Heart left ventricle (tissue), 16 donors: Measurements from ENCODE around the gene ASIP. TPM values are rescaled to one million over a fixed set of nuclear protein-coding genes. Genes with fewer than 3 reads are reported as not detected.
"Not testable (repeated sequence)": the region's sequence is repeated elsewhere in the genome, so short reads cannot be mapped to it uniquely, and the experiment has no call there.

ENCODE experiments used
- ATAC-seq, 4 donors: fragments of 200-7000 bp; cut with Tn5 transposase; one replicate each; pipeline ENCODE4 v1.9.1; 2020 to 2022; ENCODE audit warnings: moderate library complexity in 4 of 4, mild to moderate bottlenecking in 3 of 4, moderate number of reproducible peaks in 1 of 4
- DNase-seq, 5 donors: peaks; one replicate each; pipeline ENCODE4 v3.0.0-alpha.2; 2020
- H3K27ac ChIP-seq, 12 donors: fragments of 200-600 bp; sonication (generic) in 4 of 12; one replicate each; pipeline versions ENCODE4 v1.5.0 to v1.8.0; 2016 to 2022; ENCODE audit warnings: mild to moderate bottlenecking in 2 of 12
- H3K27me3 ChIP-seq, 9 donors: fragments of 200-600 bp; sonication (generic) in 2 of 9; one replicate each; pipeline versions ENCODE4 v1.5.1 to v1.8.0; 2016 to 2022; ENCODE audit warnings: mild to moderate bottlenecking in 3 of 9
- H3K36me3 ChIP-seq, 9 donors: fragments of 200-600 bp; sonication (generic) in 2 of 9; one replicate each; pipeline versions ENCODE4 v1.5.0 to v1.8.0; 2018 to 2022; ENCODE audit warnings: mild to moderate bottlenecking in 2 of 9
- H3K4me1 ChIP-seq, 12 donors: fragments of 200-600 bp; sonication (generic) in 4 of 12; one replicate each; pipeline versions ENCODE4 v1.5.0 to v1.8.0; 2016 to 2022; ENCODE audit warnings: mild to moderate bottlenecking in 3 of 12
- H3K4me3 ChIP-seq, 12 donors: fragments of 200-600 bp; sonication (generic) in 4 of 12; one replicate each; pipeline versions ENCODE4 v1.5.0 to v1.8.0; 2017 to 2022; ENCODE audit warnings: mild to moderate bottlenecking in 9 of 12, moderate library complexity in 4 of 12
- H3K9me3 ChIP-seq, 12 donors: fragments of 200-600 bp; sonication (generic) in 4 of 12; one replicate each; pipeline versions ENCODE4 v1.5.0 to v1.8.0; 2016 to 2022; ENCODE audit warnings: mild to moderate bottlenecking in 1 of 12
- POLR2A ChIP-seq, 2 donors: fragments of 450-650 bp; IDR thresholded peaks; one replicate each; pipeline ENCODE4 v1.6.1; 2017; ENCODE audit warnings: antibody characterized with exemption in 2 of 2, mild to moderate bottlenecking in 2 of 2, moderate library complexity in 2 of 2
- WGBS, 4 donors: extraction: QIAGEN DNeasy Blood & Tissue Kit in 2 of 4; methylation state at CpG; one replicate each; pipeline versions ENCODE4 v1.1.5 to v1.1.7; 2013 to 2018; 5-methylcytosine and 5-hydroxymethylcytosine counted together
- intact Hi-C, 10 donors: fragments of 100-400 bp; cut with DNase I; formaldehyde crosslinking; loops; one replicate each; pipeline versions ENCODE4 v1.11.1 to v1.14.2; 2022
- polyA plus RNA-seq, 2 donors: library from polyadenylated mRNA; stranded (reverse); fragments of 200-250 nt; gene quantifications; one replicate each; pipeline ENCODE4 v1.2.3, GENCODE V29; 2013
- total RNA-seq, 9 donors: library from RNA; depleted of rRNA in 2 of 9; stranded (reverse); fragments of >200 nt in 2 of 9; fragmentation: NEBNext Ultra II Directional in 3 of 9; extraction: Animal tissue kit (Norgen Biotek cat#: 25700) in 3 of 9; gene quantifications; one replicate each; pipeline versions ENCODE4 v1.1.0 to v1.2.4, GENCODE V29; 2016 to 2023
- TF ChIP-seq, protein P1 (sequence below), 12 donors: fragments of 200-600 bp; sonication (generic) in 4 of 12; IDR thresholded peaks; one replicate each; pipeline versions ENCODE4 v1.5.0 to v1.8.0; 2018 to 2022; ENCODE audit warnings: antibody characterized with exemption in 12 of 12, mild to moderate bottlenecking in 5 of 12
- donor health status: ischemic (EF 13 %, LVEDD 7.1; RV severe dilation, severe dysfunction).
- donor health status: healthy with polysubstance abuse.
- donor health status: DM: no; HTN: yes; CAD: no.
- donor health status: DM: no; HTN: no; CAD: no.
- donor health status: ischemic (EF 25% LVEDD 6.9; RV normal size, moderate dysfunction).
- donor health status: ischemic (EF 25% LVEDD 5.7; RV mildly dilated, moderate dysfunction).
- donor health status: healthy.
- donor health status: DM: yes; HTN: yes; CAD: no.
- donor health status: ischemic (EF 35%, LVEDD 5.7; RV mildly dilated, moderate dysfunction).
- donor health status: nonischemic (EF 11% LVEDD 7.7; RV severe dilation, severe dysfunction).
- donor health status: DM: yes; HTN: yes; CAD: no.
- donor health status: PGD.
- donor health status: ischemic (EF 29% LVEDD 5.4; RV normal size, mild dysfunction).
- donor health status: nonischemic (EF 23%, LVEDD 6.1; RV moderate dilation, normal function).

Gene ASIP
- total and polyA plus RNA-seq, 11 donors = 0.75 to 117 (median 10.4) TPM

DNA sequence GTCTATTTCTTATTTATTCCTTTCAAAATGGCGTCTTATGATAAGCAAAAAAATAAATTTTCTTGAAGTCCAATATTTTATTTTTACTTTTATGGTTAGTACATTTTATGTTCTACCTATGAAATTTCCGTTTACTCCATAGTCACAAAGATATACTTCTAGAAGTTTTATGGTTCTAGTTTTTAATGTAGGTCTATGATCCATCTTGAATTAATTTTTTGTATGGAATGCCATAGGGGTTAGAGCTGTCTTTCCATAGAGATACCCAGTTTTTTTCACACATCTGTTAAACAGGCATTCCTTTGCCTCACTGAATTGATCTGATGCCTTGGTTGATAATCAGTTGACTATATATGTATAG, 24.9 kb upstream of the ASIP start:
- Histone ChIP-seq H3K4me1 (peaks cover 0 to 15% (median 2%) of the 10 kb centered on the region in 12 donors), H3K4me3 (peak overlapping the region in 11 of 12 donors; percentile 10 to 66 (median 49)), H3K27me3 (no peaks in the 10 kb centered on the region), H3K9me3 (peaks cover 0 to 9% (median 4%) of the 10 kb centered on the region in 12 donors), H3K27ac (peak overlapping the region in 11 of 12 donors; percentile 42 to 84 (median 77)), H3K36me3 (no peaks in the 10 kb centered on the region)
- TF ChIP-seq, protein P1, sequence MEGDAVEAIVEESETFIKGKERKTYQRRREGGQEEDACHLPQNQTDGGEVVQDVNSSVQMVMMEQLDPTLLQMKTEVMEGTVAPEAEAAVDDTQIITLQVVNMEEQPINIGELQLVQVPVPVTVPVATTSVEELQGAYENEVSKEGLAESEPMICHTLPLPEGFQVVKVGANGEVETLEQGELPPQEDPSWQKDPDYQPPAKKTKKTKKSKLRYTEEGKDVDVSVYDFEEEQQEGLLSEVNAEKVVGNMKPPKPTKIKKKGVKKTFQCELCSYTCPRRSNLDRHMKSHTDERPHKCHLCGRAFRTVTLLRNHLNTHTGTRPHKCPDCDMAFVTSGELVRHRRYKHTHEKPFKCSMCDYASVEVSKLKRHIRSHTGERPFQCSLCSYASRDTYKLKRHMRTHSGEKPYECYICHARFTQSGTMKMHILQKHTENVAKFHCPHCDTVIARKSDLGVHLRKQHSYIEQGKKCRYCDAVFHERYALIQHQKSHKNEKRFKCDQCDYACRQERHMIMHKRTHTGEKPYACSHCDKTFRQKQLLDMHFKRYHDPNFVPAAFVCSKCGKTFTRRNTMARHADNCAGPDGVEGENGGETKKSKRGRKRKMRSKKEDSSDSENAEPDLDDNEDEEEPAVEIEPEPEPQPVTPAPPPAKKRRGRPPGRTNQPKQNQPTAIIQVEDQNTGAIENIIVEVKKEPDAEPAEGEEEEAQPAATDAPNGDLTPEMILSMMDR (IDR thresholded peaks at IDR 0.05) = no peak
- intact Hi-C loops = no loop called here
- WGBS, 4 donors = 14 to 21% (median 18%) methylated on average over 2 of the region's 2 CpGs
- ATAC-seq (no peak), DNase-seq (no peak)

DNA sequence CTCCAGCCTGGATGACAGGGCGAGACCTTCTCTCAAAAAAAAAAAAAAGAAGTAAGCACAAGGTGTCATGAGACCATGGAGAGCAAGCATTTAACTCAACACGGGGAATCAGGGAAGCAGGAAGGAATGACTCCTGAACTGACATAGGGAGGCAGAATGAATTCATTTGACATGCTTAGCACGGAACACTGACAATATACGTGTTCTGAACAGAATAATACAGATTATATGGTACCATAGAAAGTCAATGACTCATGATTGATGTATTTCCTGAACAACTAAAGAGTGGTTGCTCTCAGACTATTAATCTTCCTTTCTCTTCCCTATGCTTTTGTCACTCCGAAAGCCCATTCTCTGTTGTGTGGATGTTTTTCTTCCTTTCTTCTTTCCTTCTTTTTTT, 20.7 kb upstream of the ASIP start:
- ATAC-seq (no peak), DNase-seq (no peak)
- WGBS, 4 donors = 58 to 69% (median 66%) methylated on average over 5 of the region's 5 CpGs
- no peak overlapping the region for H3K4me3 ChIP-seq
- intact Hi-C loops = no loop called here
- TF ChIP-seq, protein P1 (IDR thresholded peaks at IDR 0.05) = no peak
- TF ChIP-seq POLR2A (IDR thresholded peaks at IDR 0.05) = no peak
- no peaks in the 10 kb centered on the region for H3K36me3 ChIP-seq
- no peak overlapping the region for H3K27ac ChIP-seq
- H3K4me1 ChIP-seq = peaks cover 0 to 11% (median under 1%) of the 10 kb centered on the region in 12 donors
- no peaks in the 10 kb centered on the region for H3K27me3 ChIP-seq
- no peaks in the 10 kb centered on the region for H3K9me3 ChIP-seq

DNA sequence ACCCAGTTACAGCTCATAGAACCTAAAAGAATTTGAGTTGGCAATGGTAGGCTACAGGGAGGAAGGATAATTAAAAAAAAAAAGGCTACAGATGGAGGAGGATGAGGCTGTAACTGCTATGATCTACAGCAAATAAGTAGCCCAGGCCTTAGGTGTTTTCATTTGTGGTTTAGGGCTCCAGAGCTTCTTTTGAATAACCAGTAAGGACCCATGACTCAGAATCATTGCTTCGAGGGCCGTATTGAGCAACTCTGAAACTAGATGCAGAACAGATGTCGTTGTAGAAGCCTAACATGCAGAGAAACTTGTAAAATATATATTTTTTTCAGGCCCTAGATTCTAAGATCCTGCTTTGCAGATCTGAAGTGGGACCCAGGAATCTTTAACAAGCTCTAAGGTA, 19.0 kb upstream of the ASIP start:
- Histone ChIP-seq H3K4me3 (no peak overlapping the region), H3K36me3 (no peaks in the 10 kb centered on the region), H3K9me3 (no peaks in the 10 kb centered on the region), H3K27me3 (no peaks in the 10 kb centered on the region), H3K4me1 (peaks cover 0 to 11% (median 0%) of the 10 kb centered on the region in 12 donors), H3K27ac (no peak overlapping the region)
- intact Hi-C loops = no loop called here
- WGBS, 4 donors = 77 to 92% (median 88%) methylated on average over 3 of the region's 3 CpGs
- DNase-seq = no peak
- no peak for ATAC-seq
- no peak for TF ChIP-seq POLR2A (IDR thresholded peaks at IDR 0.05)
- TF ChIP-seq, protein P1 (IDR thresholded peaks at IDR 0.05) = no peak

DNA sequence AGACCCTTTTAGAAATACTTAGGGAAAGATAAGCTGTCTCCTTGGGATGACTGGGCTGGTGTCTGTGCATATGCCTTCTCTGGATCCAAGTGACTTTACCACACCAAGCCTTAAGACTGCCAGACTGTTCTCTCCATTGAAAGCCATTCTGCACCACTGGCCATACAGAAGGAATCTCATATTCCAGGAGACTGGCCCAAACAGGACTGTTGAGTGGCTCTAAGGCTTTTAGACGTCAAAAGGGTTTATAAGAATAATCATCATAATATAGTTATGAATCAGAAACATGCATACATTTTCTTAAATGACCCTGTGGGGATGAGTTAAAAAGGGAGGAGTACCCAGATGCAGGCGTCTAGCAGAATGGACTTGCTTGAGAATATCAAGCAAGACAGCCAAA, 17.0 kb upstream of the ASIP start:
- H3K27ac ChIP-seq, H3K9me3 ChIP-seq, H3K36me3 ChIP-seq, DNase-seq, H3K4me3 ChIP-seq, intact Hi-C loops, ATAC-seq, H3K27me3 ChIP-seq: not testable (repeated sequence)
- H3K4me1 ChIP-seq = peaks cover 0 to 11% (median 0%) of the 10 kb centered on the region in 12 donors
- 84 to 100% (median 93%) methylated on average over 1 to 2 of the region's 2 CpGs for WGBS, 4 donors

DNA sequence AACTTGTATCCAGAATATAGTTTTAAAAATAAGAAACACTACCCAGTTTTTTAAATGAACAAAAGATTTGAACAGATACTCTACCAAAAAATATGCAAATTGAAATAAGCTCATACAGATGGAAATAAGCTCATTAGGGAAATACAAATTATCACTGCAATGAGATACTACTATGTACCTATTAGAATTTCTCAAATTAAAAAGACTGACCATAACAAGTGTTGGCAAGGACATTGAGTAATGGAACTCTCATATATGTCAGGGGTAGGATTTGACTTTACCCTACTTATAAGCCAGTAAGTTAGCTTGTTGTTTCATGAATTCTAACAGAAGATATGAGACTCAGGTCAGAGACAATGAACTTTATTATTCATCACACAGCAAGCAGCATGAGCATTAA, 9.6 kb upstream of the ASIP start:
- intact Hi-C loops = no loop called here
- TF ChIP-seq POLR2A (IDR thresholded peaks at IDR 0.05) = no peak
- TF ChIP-seq, protein P1 (IDR thresholded peaks at IDR 0.05) = no peak
- DNase-seq = no peak

More for the DNA sequence above, 9.6 kb upstream of the ASIP start:
- Histone ChIP-seq H3K27ac (no peak overlapping the region), H3K4me1 (no peaks in the 10 kb centered on the region), H3K9me3 (peaks cover 0 to 3% (median 0%) of the 10 kb centered on the region in 12 donors), H3K4me3 (no peak overlapping the region), H3K27me3 (no peaks in the 10 kb centered on the region), H3K36me3 (no peaks in the 10 kb centered on the region)
- ATAC-seq = no peak
